HG02885 (cell line): ENCODE measurements around the gene COX11.

Experiments used
- ATAC-seq: cut with Tn5 transposase; IDR thresholded peaks from one replicate; pipeline ENCODE4 v1.9.1; 2021; ENCODE audit warnings: mild to moderate bottlenecking; ENCODE audit not compliant: unreplicated experiment, poor library complexity

The COX11 gene

DNA sequence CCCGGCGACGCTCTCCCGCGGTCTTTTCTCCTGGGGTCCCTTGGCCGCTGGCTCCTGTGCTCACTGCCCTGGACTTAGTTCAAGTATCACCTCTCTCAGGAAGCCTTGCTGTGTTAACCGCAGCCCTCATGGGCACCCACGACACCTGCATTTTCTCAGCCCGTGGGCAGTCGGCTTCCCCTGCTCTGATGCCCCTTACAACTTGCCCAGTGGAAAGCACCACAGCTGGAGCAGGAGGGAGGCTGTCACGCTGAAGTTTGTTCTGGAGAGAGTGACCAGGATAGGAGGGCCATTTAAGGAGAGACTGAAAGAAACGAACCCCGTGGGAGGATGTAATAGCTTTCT is 506 bp upstream of the COX11 start:
- ATAC-seq: peak; percentile 34

DNA sequence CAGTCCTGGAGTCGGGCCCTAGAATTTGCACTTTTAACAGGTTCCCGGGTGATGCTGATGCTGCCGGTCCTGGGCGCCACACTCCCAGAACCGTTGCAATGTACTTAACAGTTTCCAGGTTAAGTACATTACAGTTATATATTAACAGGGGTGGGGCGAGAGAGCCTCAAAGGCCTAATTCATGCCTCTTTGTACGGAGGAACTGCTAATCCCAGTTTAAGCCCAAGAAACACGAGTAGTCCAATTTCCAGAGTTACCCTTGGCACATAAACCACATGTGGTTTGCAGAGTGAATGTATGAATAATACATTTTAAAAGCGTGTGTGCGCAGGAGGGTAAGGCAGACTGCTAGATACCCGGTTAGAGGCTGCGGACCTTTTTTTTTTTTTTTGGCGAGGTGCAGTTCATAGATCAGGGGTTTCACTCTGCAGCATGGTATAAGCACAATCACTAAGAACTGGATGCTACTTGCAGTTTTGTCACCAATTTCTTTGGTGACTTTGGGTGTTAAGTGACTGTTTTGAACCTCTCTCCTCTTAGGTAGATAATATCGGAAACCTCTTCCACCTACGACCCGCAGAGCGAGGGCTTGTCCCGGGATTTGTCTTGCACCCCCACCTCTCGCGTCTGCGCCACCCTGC is 713 bp downstream of the COX11 start:
- peak; percentile 16 for ATAC-seq

DNA sequence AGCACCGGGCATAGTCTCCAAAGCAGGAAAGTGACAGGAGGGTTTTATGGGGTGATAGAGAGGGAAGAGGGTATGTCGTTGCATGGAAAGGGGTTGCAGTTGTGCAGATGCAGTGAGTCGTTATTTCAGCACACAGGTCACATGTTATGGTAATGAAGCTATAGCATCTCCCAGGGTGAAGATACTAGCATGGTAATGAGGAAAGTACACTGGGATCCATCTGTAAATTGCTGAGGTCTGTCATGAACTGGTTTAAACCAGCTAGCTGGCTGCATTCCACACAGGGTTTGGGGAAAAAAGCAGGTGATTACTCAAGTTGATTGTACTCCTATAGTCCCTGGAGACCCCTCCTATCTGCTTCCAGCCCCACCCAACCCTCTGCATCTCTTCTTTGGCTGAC is 11.7 kb downstream of the COX11 start:
- ATAC-seq: no peak

- no peak for ATAC-seq
Measured at GRCh38 chr17:54951286-54951685, 17.2 kb downstream of the COX11 start.

- no peak for ATAC-seq
Measured at GRCh38 chr17:54950116-54950515, 18.3 kb downstream of the COX11 start.

DNA sequence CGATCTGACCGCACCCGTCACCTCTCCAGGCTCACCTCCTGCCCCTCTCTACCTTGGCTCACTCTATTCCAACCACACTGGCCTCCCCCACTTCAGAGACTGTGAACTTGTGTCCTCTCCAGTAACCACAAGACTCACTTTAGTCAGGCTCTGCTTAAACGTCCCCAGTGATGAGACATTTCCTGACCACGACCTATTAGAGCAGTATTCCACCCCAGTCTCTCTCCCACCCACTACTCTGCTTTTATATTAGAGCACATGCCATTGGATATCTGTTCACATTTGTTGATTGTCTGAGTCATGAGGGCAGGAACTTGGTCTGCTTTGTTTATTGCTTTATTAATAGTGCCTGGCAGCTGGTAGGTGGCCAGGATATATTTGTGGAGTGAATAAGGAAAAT is 20.1 kb downstream of the COX11 start:
- ATAC-seq: peak; percentile 44

DNA sequence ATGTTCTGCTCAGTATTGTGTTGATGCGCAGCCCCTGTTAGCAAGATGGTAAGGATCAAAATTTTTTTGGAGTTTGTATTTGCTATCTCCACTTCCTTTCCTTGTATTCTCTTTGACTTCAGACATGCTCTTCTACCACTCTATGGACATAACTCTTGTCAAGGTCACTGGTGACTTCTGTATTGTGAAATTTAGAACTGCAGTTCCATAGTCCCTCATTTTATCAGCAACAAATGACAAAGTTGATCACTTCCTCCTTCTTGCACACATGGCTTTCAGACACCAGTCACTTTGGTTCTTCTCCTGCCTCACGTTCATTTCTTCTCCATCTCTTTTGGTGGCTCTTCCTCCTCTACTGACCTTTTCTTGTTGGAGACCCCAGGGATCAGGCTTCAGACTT is 21.1 kb downstream of the COX11 start:
- no peak for ATAC-seq

- ATAC-seq: no peak
Measured at GRCh38 chr17:54945671-54946070, 22.8 kb downstream of the COX11 start.

- ATAC-seq: no peak
Measured at GRCh38 chr17:54945231-54945630, 23.2 kb downstream of the COX11 start.

DNA sequence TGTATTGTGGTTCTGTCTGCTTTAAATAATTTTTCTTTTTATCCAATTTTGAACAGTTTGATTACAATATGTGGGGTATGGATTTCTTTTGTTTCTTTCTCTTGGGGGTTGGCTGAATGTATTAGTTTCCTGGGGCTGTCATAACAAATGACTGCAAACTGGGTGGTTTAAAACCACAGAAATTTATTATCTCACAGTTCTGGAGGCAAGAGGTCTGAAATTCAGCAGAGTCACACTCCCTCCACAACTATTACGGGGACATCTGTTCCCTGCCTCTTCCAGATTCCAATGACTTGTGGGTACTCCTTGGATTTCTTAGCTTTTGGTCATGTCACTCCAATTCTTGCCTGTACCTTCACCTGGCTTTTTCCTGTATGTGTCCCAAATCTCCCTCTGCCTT is 23.7 kb downstream of the COX11 start:
- no peak for ATAC-seq

GRCh38 chr17:54941285-54941684 is 27.2 kb downstream of the COX11 start:
- no peak for ATAC-seq

GRCh38 chr17:54937426-54937825 is 31.0 kb downstream of the COX11 start:
- no peak for ATAC-seq

GRCh38 chr17:54937018-54937417 is 31.4 kb downstream of the COX11 start:
- ATAC-seq: no peak

DNA sequence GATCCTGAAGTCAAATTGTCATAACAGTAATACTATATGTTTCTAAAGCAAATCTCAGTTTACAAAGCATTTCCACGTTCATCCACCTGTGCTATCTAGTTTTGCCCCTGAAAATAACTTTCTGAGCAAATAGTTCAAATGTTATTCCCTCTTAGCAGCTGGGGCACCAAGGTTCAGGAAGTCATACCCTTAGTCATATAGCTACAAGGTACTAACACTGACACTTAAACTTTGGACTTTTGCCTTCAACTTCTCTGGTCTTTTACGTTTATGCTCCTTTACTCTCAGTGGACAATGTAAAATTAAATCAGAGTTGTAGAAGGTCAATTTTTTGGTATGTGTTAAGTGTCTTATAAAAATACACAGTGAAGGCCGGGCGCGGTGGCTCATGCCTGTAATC is 33.0 kb downstream of the COX11 start:
- ATAC-seq: no peak

DNA sequence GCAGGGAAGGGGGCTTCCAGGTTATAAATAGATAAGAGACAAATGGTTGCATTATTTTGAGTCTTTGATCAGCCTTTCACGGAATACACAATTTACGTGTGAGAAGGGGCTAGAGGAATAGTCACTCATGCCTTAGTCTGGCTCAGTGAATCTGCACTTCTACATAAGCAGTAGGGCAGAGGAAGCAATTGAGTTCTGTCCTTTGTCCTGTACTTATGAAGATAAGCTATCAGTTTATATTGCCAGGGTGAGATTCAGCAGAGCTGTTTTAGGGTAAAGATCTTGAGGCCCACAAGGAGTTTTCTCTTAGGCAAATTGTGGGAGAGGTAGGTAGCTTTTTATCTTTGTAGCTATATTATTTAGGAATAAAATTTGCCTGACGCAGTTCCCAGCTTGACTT is 34.5 kb downstream of the COX11 start:
- ATAC-seq: no peak

GRCh38 chr17:54932711-54933110 is 35.7 kb downstream of the COX11 start:
- ATAC-seq: no peak

GRCh38 chr17:54927525-54927924 is 40.9 kb downstream of the COX11 start:
- no peak for ATAC-seq

- ATAC-seq: no peak
Measured at GRCh38 chr17:54924405-54924804, 44.0 kb downstream of the COX11 start.

- no peak for ATAC-seq
Measured at GRCh38 chr17:54920819-54921218, 47.6 kb downstream of the COX11 start.

DNA sequence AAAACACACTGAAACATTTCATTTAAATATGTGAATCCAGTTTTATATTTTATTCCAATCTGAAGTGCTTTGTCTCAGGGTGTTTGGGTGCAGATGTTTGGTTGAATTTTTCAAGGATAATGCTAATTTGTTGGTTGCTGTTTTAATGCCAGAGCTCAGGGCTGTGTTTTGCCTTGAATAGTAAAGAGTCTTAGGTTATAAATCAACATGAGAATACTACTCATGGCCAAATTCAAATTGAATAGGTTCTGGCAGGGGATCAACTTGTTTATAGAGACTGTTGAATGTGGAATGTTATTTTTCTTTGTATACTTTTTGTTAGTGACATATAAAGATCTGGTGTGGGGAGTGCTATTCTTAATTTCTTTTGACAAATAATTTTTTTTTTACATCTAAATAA is 49.0 kb downstream of the COX11 start:
- no peak for ATAC-seq

GRCh38 chr17:54916721-54917120 is 51.7 kb downstream of the COX11 start:
- ATAC-seq: no peak
